Fibroblast of the aortic adventitia (primary cell): Measurements from ENCODE around the gene COL1A1. TPM values are rescaled to one million over a fixed set of nuclear protein-coding genes. Genes with fewer than 3 reads are reported as not detected.

Source experiments
- DNase-seq: peaks from one replicate; pipeline ENCODE4 v3.0.0-alpha.2; 2010; ENCODE audit warnings: low read depth
- H3K4me3 ChIP-seq: 2 replicates; pipeline ENCODE4 v1.5.1; 2011; ENCODE audit warnings: low read depth, mild to moderate bottlenecking, control low read depth, low read length, moderate library complexity
- CTCF ChIP-seq: IDR thresholded peaks from 2 replicates; pipeline ENCODE4 v1.5.1; 2011; ENCODE audit warnings: mild to moderate bottlenecking, low read length, control low read depth, inconsistent platforms; ENCODE audit not compliant: insufficient read depth
- total RNA-seq: library from RNA; depleted of rRNA; stranded (reverse); fragments of >200 nt; gene quantifications from 2 replicates; pipeline ENCODE4 v1.2.3, GENCODE V29; 2012; ENCODE audit warnings: low replicate concordance

COL1A1 gene
- 2,633 and 16,513 TPM in 2 replicates for total RNA-seq

- peak within 1 kb of the TSS; percentile 73 for H3K4me3 ChIP-seq
- TF ChIP-seq CTCF, result no peak
- DNase-seq, result peak; percentile 94
Observed at GRCh38 chr17:50201276-50201854, at the start of gene COL1A1. COL1A1 (minus strand) TSS chr17:50201631; CDS start chr17:50201513, 118 bp downstream.

GRCh38 chr17:50248255-50248654 lies 46.8 kb upstream of the COL1A1 start:
- DNase-seq, result no peak
- no peak for TF ChIP-seq CTCF
- no peak overlapping the region for H3K4me3 ChIP-seq

- H3K4me3 ChIP-seq, result no peak overlapping the region
- no peak for DNase-seq
- no peak for TF ChIP-seq CTCF
Observed at GRCh38 chr17:50244771-50245170, 43.3 kb upstream of the COL1A1 start.

- DNase-seq, result no peak
- no peak for TF ChIP-seq CTCF
- no peak overlapping the region for H3K4me3 ChIP-seq
Observed at GRCh38 chr17:50241431-50241830, 40.0 kb upstream of the COL1A1 start.

- DNase-seq, result peak; percentile 76
Observed at GRCh38 chr17:50240851-50241250, 39.4 kb upstream of the COL1A1 start.

GRCh38 chr17:50239937-50240336 lies 38.5 kb upstream of the COL1A1 start:
- no peak overlapping the region for H3K4me3 ChIP-seq
- TF ChIP-seq CTCF, result no peak
- no peak for DNase-seq

More at GRCh38 chr17:50240851-50241250, 39.4 kb upstream of the COL1A1 start:
- H3K4me3 ChIP-seq, result no peak overlapping the region
- no peak for TF ChIP-seq CTCF
